Mesenchymal stem cell (in vitro differentiated cells and primary cell): Measurements from ENCODE around the gene DBP.
A peak's percentile ranks its signal among the peaks of the same experiment; 100 is the strongest.

Source experiments
- DNase-seq: peaks from one replicate; pipeline ENCODE4 v3.0.0-alpha.2; 2013
- H2AFZ ChIP-seq: one replicate; pipeline ENCODE4 v1.6.1; 2013; ENCODE audit warnings: low read depth, mild to moderate bottlenecking, control low read depth, inconsistent platforms, low read length, moderate library complexity
- H2AK5ac ChIP-seq: 2 replicates; pipeline ENCODE4 v1.6.1; 2013; ENCODE audit warnings: low read length, moderate library complexity, mild to moderate bottlenecking, inconsistent platforms; ENCODE audit not compliant: severe bottlenecking
- H2BK120ac ChIP-seq: one replicate; pipeline ENCODE4 v1.6.1; 2013; ENCODE audit warnings: low read depth, mild to moderate bottlenecking, inconsistent platforms, low read length, moderate library complexity
- H2BK12ac ChIP-seq, 2 experiments: one replicate each; pipeline ENCODE4 v1.6.1; 2013; ENCODE audit warnings: inconsistent platforms in 2 of 2, low read length in 2 of 2, mild to moderate bottlenecking in 2 of 2, moderate library complexity in 2 of 2, control low read depth in 1 of 2
- H2BK15ac ChIP-seq: one replicate; pipeline ENCODE4 v1.6.1; 2013; ENCODE audit warnings: mild to moderate bottlenecking, low read depth, inconsistent platforms; ENCODE audit not compliant: poor library complexity, severe bottlenecking
- H2BK5ac ChIP-seq: 2 replicates; pipeline ENCODE4 v1.6.1; 2013; ENCODE audit warnings: low read depth, mild to moderate bottlenecking, low read length, control low read depth, inconsistent platforms; ENCODE audit not compliant: poor library complexity, severe bottlenecking
- H3K14ac ChIP-seq, 2 experiments: one replicate each; pipeline ENCODE4 v1.6.1; 2013; ENCODE audit warnings: inconsistent platforms in 2 of 2, low read length in 2 of 2, control low read depth in 1 of 2, mild to moderate bottlenecking in 1 of 2, moderate library complexity in 1 of 2
- H3K18ac ChIP-seq, 2 experiments: one replicate each; pipeline ENCODE4 v1.6.1; 2013; ENCODE audit warnings: inconsistent platforms in 2 of 2, low read length in 2 of 2, control low read depth in 1 of 2, low read depth in 1 of 2, mild to moderate bottlenecking in 1 of 2
- H3K23ac ChIP-seq, 2 experiments: one replicate each; pipeline ENCODE4 v1.6.1; 2013; ENCODE audit warnings: inconsistent platforms in 2 of 2, low read length in 2 of 2, mild to moderate bottlenecking in 2 of 2, moderate library complexity in 2 of 2, control low read depth in 1 of 2
- H3K27ac ChIP-seq: 2 replicates; pipeline ENCODE4 v1.5.1; 2013; ENCODE audit warnings: mild to moderate bottlenecking, moderate library complexity, low read length, control low read depth, inconsistent platforms; ENCODE audit not compliant: poor library complexity, severe bottlenecking
- H3K27me3 ChIP-seq, 2 experiments: 2 replicates each; pipeline versions ENCODE4 v1.6.1 to v1.7.0; 2013; ENCODE audit warnings: low read length in 2 of 2, mild to moderate bottlenecking in 2 of 2, moderate library complexity in 2 of 2, control low read depth in 1 of 2, inconsistent platforms in 1 of 2; ENCODE audit not compliant: control insufficient read depth in 1 of 2, insufficient read depth in 1 of 2
- H3K36me3 ChIP-seq, 2 experiments: 2 replicates each; pipeline versions ENCODE4 v1.6.1 to v1.7.0; 2013; ENCODE audit warnings: low read length in 2 of 2, control low read depth in 1 of 2, inconsistent platforms in 1 of 2, low read depth in 1 of 2, mild to moderate bottlenecking in 1 of 2; ENCODE audit not compliant: insufficient read depth in 2 of 2, control insufficient read depth in 1 of 2
- H3K4ac ChIP-seq, 2 experiments: one replicate each; pipeline ENCODE4 v1.6.1; 2013; ENCODE audit warnings: inconsistent platforms in 2 of 2, low read length in 2 of 2, mild to moderate bottlenecking in 2 of 2, moderate library complexity in 2 of 2, control low read depth in 1 of 2, low read depth in 1 of 2
- H3K4me1 ChIP-seq: 2 replicates; pipeline ENCODE4 v1.6.1; 2013; ENCODE audit warnings: low read depth, low read length, control low read depth; ENCODE audit not compliant: control insufficient read depth, insufficient read depth
- H3K4me2 ChIP-seq: 2 replicates; pipeline ENCODE4 v1.6.1; 2013; ENCODE audit warnings: low read length, mild to moderate bottlenecking, inconsistent platforms; ENCODE audit not compliant: poor library complexity, severe bottlenecking
- H3K4me3 ChIP-seq, 2 experiments: 2 replicates each; pipeline versions ENCODE4 v1.5.1 to v1.7.0; 2013; ENCODE audit warnings: low read length in 2 of 2, mild to moderate bottlenecking in 2 of 2, control low read depth in 1 of 2, low read depth in 1 of 2; ENCODE audit not compliant: insufficient read depth in 1 of 2
- H3K79me1 ChIP-seq: replicated peaks from 2 replicates; pipeline ENCODE4 v1.6.1; 2013; ENCODE audit warnings: mild to moderate bottlenecking, control low read depth, low read length, inconsistent platforms; ENCODE audit not compliant: poor library complexity, severe bottlenecking
- H3K9ac ChIP-seq: 2 replicates; pipeline ENCODE4 v1.7.0; 2013; ENCODE audit warnings: mild to moderate bottlenecking, low read length, moderate library complexity
- H3K9me3 ChIP-seq: 2 replicates; pipeline ENCODE4 v1.7.0; 2013; ENCODE audit warnings: mild to moderate bottlenecking, low read length; ENCODE audit not compliant: control insufficient read depth
- H4K8ac ChIP-seq: one replicate; pipeline ENCODE4 v1.6.1; 2013; ENCODE audit warnings: inconsistent platforms, mild to moderate bottlenecking, low read length, moderate library complexity
- H4K91ac ChIP-seq: one replicate; pipeline ENCODE4 v1.6.1; 2013; ENCODE audit warnings: mild to moderate bottlenecking, low read length, inconsistent platforms
- WGBS: methylation state at CpG from one replicate; pipeline ENCODE4 v1.1.7; 2013; ENCODE audit warnings: mixed read lengths; 5-methylcytosine and 5-hydroxymethylcytosine counted together

DBP gene

GRCh38 chr19:48644839-48645619 is 7.8 kb upstream of the DBP start:
- Histone ChIP-seq H3K4me2 (peak overlapping the region; percentile 89), H3K23ac (no peak overlapping the region), H2BK120ac (peak overlapping the region; percentile 52), H3K36me3 (peaks cover 0 to under 1% of the 10 kb centered on the region in 2 experiments), H2BK5ac (no peak overlapping the region), H2AK5ac (peak overlapping the region; percentile 41), H3K27ac (peak overlapping the region; percentile 73), H3K4me3 (peak overlapping the region; percentile 48 to 80), H2AFZ (no peak overlapping the region), H2BK12ac (peak overlapping the region in 1 of 2 experiments; percentile 92), H3K79me1 (no peaks in the 10 kb centered on the region), H4K91ac (peak overlapping the region; percentile 47), H3K27me3 (no peaks in the 10 kb centered on the region), H3K9ac (peak overlapping the region; percentile 53), H2BK15ac (peak overlapping the region; percentile 99), H4K8ac (peak overlapping the region; percentile 94), H3K14ac (peak overlapping the region in 1 of 2 experiments; percentile 76), H3K9me3 (no peaks in the 10 kb centered on the region), H3K18ac (peak overlapping the region; percentile 58 to 98), H3K4ac (peak overlapping the region in 1 of 2 experiments; percentile 95), H3K4me1 (peaks cover 24% of the 10 kb centered on the region)
- 5% methylated on average over 23 of the region's 25 CpGs for WGBS
- DNase-seq = peak; percentile 79

DNA sequence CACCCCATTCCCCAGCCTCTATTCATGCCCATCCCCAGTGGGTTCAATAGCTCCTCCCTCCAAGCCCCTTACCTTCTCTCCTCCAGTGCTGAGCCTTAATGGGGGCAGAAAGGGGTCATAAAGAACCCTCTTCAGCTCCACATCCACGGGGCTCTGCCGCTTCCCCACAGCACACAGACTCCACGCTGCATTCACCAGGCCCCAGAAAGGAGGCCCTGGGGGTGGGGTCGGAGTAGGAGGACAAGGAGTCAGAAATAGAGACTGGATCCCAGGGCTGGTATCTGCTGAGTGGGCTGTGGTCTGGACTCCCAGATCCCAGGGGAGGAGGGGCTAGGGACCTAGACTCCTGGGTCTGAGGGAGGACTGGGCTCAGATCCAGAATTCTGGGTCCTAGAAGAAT is 7.2 kb upstream of the DBP start:
- peaks cover 23% of the 10 kb centered on the region for H3K4me1 ChIP-seq
- peaks cover 0 to 7% of the 10 kb centered on the region in 2 experiments for H3K36me3 ChIP-seq
- H3K4me3 ChIP-seq = no peak overlapping the region
- no peak overlapping the region for H4K91ac ChIP-seq
- peak overlapping the region in 1 of 2 experiments; percentile 32 for H3K4ac ChIP-seq
- no peaks in the 10 kb centered on the region for H3K9me3 ChIP-seq
- no peak overlapping the region for H3K14ac ChIP-seq
- H3K4me2 ChIP-seq = no peak overlapping the region
- H3K79me1 ChIP-seq = no peaks in the 10 kb centered on the region
- H2BK120ac ChIP-seq = no peak overlapping the region
- H3K18ac ChIP-seq = no peak overlapping the region
- H2BK15ac ChIP-seq = no peak overlapping the region
- peak overlapping the region; percentile 5 for H4K8ac ChIP-seq
- no peak overlapping the region for H2AFZ ChIP-seq
- no peak for DNase-seq
- H3K9ac ChIP-seq = no peak overlapping the region
- no peaks in the 10 kb centered on the region for H3K27me3 ChIP-seq
- H2AK5ac ChIP-seq = peak overlapping the region; percentile 64
- WGBS = 83% methylated on average over 4 of the region's 4 CpGs
- H3K23ac ChIP-seq = no peak overlapping the region
- H2BK12ac ChIP-seq = peak overlapping the region in 1 of 2 experiments; percentile 37
- H2BK5ac ChIP-seq = no peak overlapping the region
- H3K27ac ChIP-seq = no peak overlapping the region

- no peak for DNase-seq
- H3K14ac ChIP-seq = no peak overlapping the region
- H3K23ac ChIP-seq = no peak overlapping the region
- H2BK5ac ChIP-seq = no peak overlapping the region
- H3K4ac ChIP-seq = no peak overlapping the region
- H3K4me1 ChIP-seq = peaks cover 23% of the 10 kb centered on the region
- no peak overlapping the region for H2BK12ac ChIP-seq
- H2AK5ac ChIP-seq = no peak overlapping the region
- no peak overlapping the region for H4K8ac ChIP-seq
- H3K36me3 ChIP-seq = peaks cover 0 to 14% of the 10 kb centered on the region in 2 experiments
- no peak overlapping the region for H3K27ac ChIP-seq
- H2BK120ac ChIP-seq = no peak overlapping the region
- H3K79me1 ChIP-seq = no peaks in the 10 kb centered on the region
- WGBS = 96% methylated on average over 4 of the region's 5 CpGs
- no peak overlapping the region for H3K9ac ChIP-seq
- H3K4me2 ChIP-seq = no peak overlapping the region
- no peak overlapping the region for H2BK15ac ChIP-seq
- H4K91ac ChIP-seq = no peak overlapping the region
- no peak overlapping the region for H2AFZ ChIP-seq
- H3K4me3 ChIP-seq = no peak overlapping the region
- no peak overlapping the region for H3K18ac ChIP-seq
- no peaks in the 10 kb centered on the region for H3K9me3 ChIP-seq
- H3K27me3 ChIP-seq = no peaks in the 10 kb centered on the region
Measured at GRCh38 chr19:48642862-48643261, 5.7 kb upstream of the DBP start.

DNA sequence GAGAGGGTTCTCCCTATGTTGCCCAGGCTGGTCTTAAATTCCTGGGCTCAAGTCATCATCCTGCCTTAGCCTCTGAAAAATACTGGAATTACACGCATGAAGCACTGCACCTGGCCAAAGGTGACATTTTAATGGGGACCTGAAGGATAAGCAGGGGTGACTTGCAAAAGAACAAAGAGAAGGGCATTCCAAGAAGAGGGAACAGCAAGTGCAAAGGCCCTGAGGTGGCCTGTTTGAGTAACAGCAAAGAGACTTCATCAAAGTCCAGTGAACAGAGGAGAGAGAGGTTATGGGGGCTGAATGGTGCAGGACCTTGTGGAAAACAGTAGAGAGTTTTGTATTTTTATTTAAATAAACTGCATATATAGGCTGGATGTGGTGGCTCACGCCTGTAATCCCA is 4.7 kb upstream of the DBP start:
- WGBS = 100% methylated on average over 2 of the region's 2 CpGs
- Histone ChIP-seq H2BK12ac (no peak overlapping the region), H2AFZ (no peak overlapping the region), H3K27me3 (no peaks in the 10 kb centered on the region), H3K9me3 (no peaks in the 10 kb centered on the region), H3K9ac (no peak overlapping the region), H3K18ac (no peak overlapping the region), H3K36me3 (peaks cover 0 to 14% of the 10 kb centered on the region in 2 experiments), H3K4me1 (peaks cover 25% of the 10 kb centered on the region), H2BK120ac (no peak overlapping the region), H3K14ac (no peak overlapping the region), H3K79me1 (no peaks in the 10 kb centered on the region), H3K23ac (no peak overlapping the region), H2AK5ac (no peak overlapping the region), H2BK5ac (no peak overlapping the region), H3K4me2 (no peak overlapping the region), H2BK15ac (no peak overlapping the region), H4K8ac (no peak overlapping the region), H3K27ac (no peak overlapping the region), H3K4me3 (no peak overlapping the region), H3K4ac (no peak overlapping the region), H4K91ac (no peak overlapping the region)
- DNase-seq = no peak
